ENCODE data around the gene PIK3R5.

Gene PIK3R5

GRCh38 chr17:8979715-8980114 lies 14.2 kb upstream of the PIK3R5 start:
- TF ChIP-seq, protein P1, sequence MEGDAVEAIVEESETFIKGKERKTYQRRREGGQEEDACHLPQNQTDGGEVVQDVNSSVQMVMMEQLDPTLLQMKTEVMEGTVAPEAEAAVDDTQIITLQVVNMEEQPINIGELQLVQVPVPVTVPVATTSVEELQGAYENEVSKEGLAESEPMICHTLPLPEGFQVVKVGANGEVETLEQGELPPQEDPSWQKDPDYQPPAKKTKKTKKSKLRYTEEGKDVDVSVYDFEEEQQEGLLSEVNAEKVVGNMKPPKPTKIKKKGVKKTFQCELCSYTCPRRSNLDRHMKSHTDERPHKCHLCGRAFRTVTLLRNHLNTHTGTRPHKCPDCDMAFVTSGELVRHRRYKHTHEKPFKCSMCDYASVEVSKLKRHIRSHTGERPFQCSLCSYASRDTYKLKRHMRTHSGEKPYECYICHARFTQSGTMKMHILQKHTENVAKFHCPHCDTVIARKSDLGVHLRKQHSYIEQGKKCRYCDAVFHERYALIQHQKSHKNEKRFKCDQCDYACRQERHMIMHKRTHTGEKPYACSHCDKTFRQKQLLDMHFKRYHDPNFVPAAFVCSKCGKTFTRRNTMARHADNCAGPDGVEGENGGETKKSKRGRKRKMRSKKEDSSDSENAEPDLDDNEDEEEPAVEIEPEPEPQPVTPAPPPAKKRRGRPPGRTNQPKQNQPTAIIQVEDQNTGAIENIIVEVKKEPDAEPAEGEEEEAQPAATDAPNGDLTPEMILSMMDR (conservative IDR thresholded peaks at IDR 0.05; ENCODE audit: low read length): no peak
- DNase-seq (ENCODE audit: low read depth): no peak
- H3K4me3 ChIP-seq (ENCODE audit: low read length): no peak overlapping the region

DNA sequence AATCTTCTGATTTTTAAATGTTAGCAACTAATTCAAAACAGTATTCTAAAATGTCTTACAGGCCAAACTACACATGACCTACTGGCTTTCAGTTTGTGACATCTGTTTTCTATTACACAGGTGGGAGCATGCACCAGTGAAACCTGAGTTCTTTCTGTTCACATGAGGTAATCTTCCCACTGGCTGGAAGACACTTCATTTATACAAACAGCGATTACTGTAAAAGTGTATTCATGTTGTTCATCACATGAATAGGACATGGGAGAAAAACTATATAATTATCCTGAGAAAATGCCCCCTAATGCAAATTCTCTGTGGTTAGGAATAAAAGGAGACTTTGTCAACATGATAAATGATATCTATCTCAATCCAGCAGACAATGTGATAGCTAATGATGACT lies 11.1 kb upstream of the PIK3R5 start:
- DNase-seq (ENCODE audit: low read depth): no peak
- TF ChIP-seq, protein P1 (conservative IDR thresholded peaks at IDR 0.05; ENCODE audit: low read length): no peak
- no peak overlapping the region for H3K4me3 ChIP-seq (ENCODE audit: low read length)

GRCh38 chr17:8975091-8975725 lies 9.7 kb upstream of the PIK3R5 start:
- no peak for DNase-seq (ENCODE audit: low read depth)
- H3K4me3 ChIP-seq (ENCODE audit: low read length): no peak overlapping the region
- TF ChIP-seq, protein P1 (conservative IDR thresholded peaks at IDR 0.05; ENCODE audit: low read length): no peak

DNA sequence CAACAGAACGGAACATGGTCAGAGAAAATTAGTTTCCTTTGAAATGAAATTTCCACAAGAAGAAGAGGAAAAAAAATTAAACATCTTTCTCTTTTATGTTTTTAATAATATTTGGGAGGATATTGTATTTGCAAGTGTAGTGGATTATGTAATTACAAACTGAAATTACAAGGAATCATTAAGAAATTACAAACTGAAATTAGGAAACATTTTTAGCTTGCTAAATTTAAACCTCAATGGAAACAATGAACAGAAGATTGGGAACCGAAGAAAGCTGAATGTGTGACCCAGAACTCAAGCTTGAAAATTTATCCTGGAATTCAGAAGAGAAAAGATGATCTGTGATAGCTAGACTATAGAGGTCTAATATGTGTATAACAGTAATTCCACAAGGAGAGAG lies 4.4 kb upstream of the PIK3R5 start:
- DNase-seq (ENCODE audit: low read depth): no peak
- no peak overlapping the region for H3K4me3 ChIP-seq (ENCODE audit: low read length)
- TF ChIP-seq, protein P1 (conservative IDR thresholded peaks at IDR 0.05; ENCODE audit: low read length): no peak

GRCh38 chr17:8968503-8968902 lies 3.0 kb upstream of the PIK3R5 start:
- no peak for DNase-seq (ENCODE audit: low read depth)
- TF ChIP-seq, protein P1 (conservative IDR thresholded peaks at IDR 0.05; ENCODE audit: low read length): no peak
- H3K4me3 ChIP-seq (ENCODE audit: low read length): no peak overlapping the region

GRCh38 chr17:8967861-8968260 lies 2.4 kb upstream of the PIK3R5 start:
- TF ChIP-seq, protein P1 (conservative IDR thresholded peaks at IDR 0.05; ENCODE audit: low read length): no peak
- DNase-seq (ENCODE audit: low read depth): no peak
- H3K4me3 ChIP-seq (ENCODE audit: low read length): no peak overlapping the region

- no peak overlapping the region for H3K4me3 ChIP-seq (ENCODE audit: low read length)
- no peak for DNase-seq (ENCODE audit: low read depth)
- TF ChIP-seq, protein P1 (conservative IDR thresholded peaks at IDR 0.05; ENCODE audit: low read length): no peak
Observed at GRCh38 chr17:8966926-8967325, 1.4 kb upstream of the PIK3R5 start.

All from AG10803 (cell line).